ENCODE measurements around the gene RCAN2.

RCAN2 gene

GRCh38 chr6:46281110-46281509, 210.1 kb downstream of the RCAN2 start:
- no peak for TF ChIP-seq CTCF (IDR thresholded peaks at IDR 0.05; ENCODE audit: insufficient read depth, missing control alignments)
- FAIRE-seq (no peak), DNase-seq (ENCODE audit: insufficient read length, low spot score) (no peak)

GRCh38 chr6:46279874-46280273, 211.4 kb downstream of the RCAN2 start:
- no peak for DNase-seq (ENCODE audit: insufficient read length, low spot score)
- FAIRE-seq = no peak
- TF ChIP-seq CTCF (IDR thresholded peaks at IDR 0.05; ENCODE audit: insufficient read depth, missing control alignments) = no peak

GRCh38 chr6:46276576-46277142, 214.6 kb downstream of the RCAN2 start:
- no peak for FAIRE-seq
- DNase-seq (ENCODE audit: insufficient read length, low spot score) = no peak
- no peak for TF ChIP-seq CTCF (IDR thresholded peaks at IDR 0.05; ENCODE audit: insufficient read depth, missing control alignments)

- DNase-seq (ENCODE audit: insufficient read length, low spot score) = no peak
- TF ChIP-seq CTCF (IDR thresholded peaks at IDR 0.05; ENCODE audit: insufficient read depth, missing control alignments) = no peak
- FAIRE-seq = no peak
Observed at GRCh38 chr6:46274502-46274901, 216.7 kb downstream of the RCAN2 start.

- DNase-seq (ENCODE audit: insufficient read length, low spot score) (no peak), FAIRE-seq (no peak)
- TF ChIP-seq CTCF (IDR thresholded peaks at IDR 0.05; ENCODE audit: insufficient read depth, missing control alignments) = no peak
Observed at GRCh38 chr6:46273911-46274310, 217.3 kb downstream of the RCAN2 start.

- no peak for FAIRE-seq
- TF ChIP-seq CTCF (IDR thresholded peaks at IDR 0.05; ENCODE audit: insufficient read depth, missing control alignments) = no peak
- no peak for DNase-seq (ENCODE audit: insufficient read length, low spot score)
Observed at GRCh38 chr6:46271728-46272127, 219.5 kb downstream of the RCAN2 start.

GRCh38 chr6:46271107-46271506, 220.1 kb downstream of the RCAN2 start:
- DNase-seq (ENCODE audit: insufficient read length, low spot score) (no peak), FAIRE-seq (no peak)
- no peak for TF ChIP-seq CTCF (IDR thresholded peaks at IDR 0.05; ENCODE audit: insufficient read depth, missing control alignments)
